K562 (cell line): ENCODE results near the gene NEDD8. TPM values are rescaled to one million over a fixed set of nuclear protein-coding genes. Genes with fewer than 3 reads are reported as not detected.

Experiments
- ATAC-seq: fragments of 200-7000 bp; cut with Tn5 transposase; 3 replicates; pipeline ENCODE4 v1.9.1; 2020; ENCODE audit warnings: moderate library complexity
- BruUV-seq: library from RNA; stranded (reverse); fragments of 400-500 nt; replicated peaks from 2 replicates; lab custom pipeline; 2021; lab: Mats Ljungman, UMichigan
- CTCF ChIA-PET: fragments of 300-600 bp; formaldehyde crosslinking; extraction: SDS; loops from one replicate; lab custom pipeline; 2021; ENCODE audit warnings: low intra/inter-chr PET ratio; lab: Yijun Ruan, JAX
- POLR2A ChIA-PET: fragments of 300-600, 350-650 bp; sonication (Branson Sonifier 250); formaldehyde crosslinking; extraction: SDS; loops from one replicate; lab custom pipeline; 2021; ENCODE audit warnings: antibody characterized with exemption, inconsistent platforms; lab: Yijun Ruan, JAX
- DNase-seq, 4 experiments: peaks; one replicate each; pipeline versions ENCODE4 v3.0.0 to v3.0.0-alpha.2; 2011 to 2018; ENCODE audit warnings: low spot score in 3 of 4, mixed read lengths in 3 of 4; ENCODE audit errors: extremely low read depth in 1 of 4
- FAIRE-seq: peaks from 2 replicates; lab custom pipeline; 2011; peaks lifted over from hg19 to GRCh38; lab: Jason Lieb, UNC
- H2AFZ ChIP-seq: 2 replicates; pipeline ENCODE4 v1.6.0; 2011; ENCODE audit warnings: low read depth, low read length, control low read depth, inconsistent platforms
- H3K27ac ChIP-seq: fragments of 200-600 bp; 3 replicates; pipeline ENCODE4 v1.8.0; 2011; ENCODE audit warnings: low read depth, mild to moderate bottlenecking, control low read depth, inconsistent platforms, low read length, moderate library complexity, mixed read lengths; ENCODE audit errors: extremely low read depth
- H3K27me3 ChIP-seq, 2 experiments: fragments of 300-600 bp in 1 of 2; 2 replicates in 1 of 2; 3 replicates in 1 of 2; pipeline versions ENCODE4 v1.6.0 to v1.8.0; 2011; ENCODE audit warnings: inconsistent platforms in 2 of 2, low read length in 2 of 2, mild to moderate bottlenecking in 1 of 2, mixed read lengths in 1 of 2, moderate library complexity in 1 of 2; ENCODE audit not compliant: control insufficient read depth in 2 of 2, insufficient read depth in 2 of 2
- H3K36me3 ChIP-seq: fragments of 300-600 bp; 3 replicates; pipeline ENCODE4 v1.8.0; 2011; ENCODE audit warnings: mild to moderate bottlenecking, low read length, inconsistent platforms; ENCODE audit not compliant: control insufficient read depth, insufficient read depth
- H3K4me1 ChIP-seq, 2 experiments: fragments of 200-600 bp in 1 of 2; replicated peaks in 1 of 2; 2 replicates in 1 of 2; 3 replicates in 1 of 2; pipeline versions ENCODE4 v1.5.1 to v1.8.0; 2011; ENCODE audit warnings: inconsistent platforms in 2 of 2, low read length in 2 of 2, mild to moderate bottlenecking in 1 of 2, mixed read lengths in 1 of 2, moderate library complexity in 1 of 2; ENCODE audit not compliant: control insufficient read depth in 2 of 2, insufficient read depth in 2 of 2
- H3K4me2 ChIP-seq: 2 replicates; pipeline ENCODE4 v1.6.1; 2011; ENCODE audit warnings: low read length, control low read depth, inconsistent platforms, mixed read lengths; ENCODE audit not compliant: insufficient read depth
- H3K4me3 ChIP-seq: fragments of 200-600 bp; sonication (generic), shearing (Covaris generic); 2 replicates; pipeline ENCODE4 v1.5.1; 2016; ENCODE audit warnings: control low read depth, inconsistent platforms
- H3K79me2 ChIP-seq: fragments of 200-600 bp; 3 replicates; pipeline ENCODE4 v1.8.0; 2011; ENCODE audit warnings: low read length, inconsistent platforms; ENCODE audit not compliant: control insufficient read depth, insufficient read depth
- H3K9ac ChIP-seq, 2 experiments: 2 replicates each; pipeline versions ENCODE4 v1.6.0 to v1.6.1; 2011; ENCODE audit warnings: low read depth in 2 of 2, low read length in 2 of 2, control low read depth in 1 of 2, inconsistent platforms in 1 of 2, mild to moderate bottlenecking in 1 of 2, mixed read lengths in 1 of 2; ENCODE audit not compliant: insufficient read depth in 1 of 2
- H3K9me1 ChIP-seq: one replicate; pipeline ENCODE4 v1.6.0; 2011; ENCODE audit warnings: inconsistent platforms, mild to moderate bottlenecking, low read length, moderate library complexity; ENCODE audit not compliant: control insufficient read depth, insufficient read depth
- H3K9me3 ChIP-seq: replicated peaks from 2 replicates; pipeline ENCODE4 v1.5.1; 2011; ENCODE audit warnings: low read depth, low read length, inconsistent platforms; ENCODE audit not compliant: control insufficient read depth, insufficient read depth
- H4K20me1 ChIP-seq: replicated peaks from 2 replicates; pipeline ENCODE4 v1.6.1; 2011; ENCODE audit warnings: low read length, inconsistent platforms, mixed read lengths; ENCODE audit not compliant: control insufficient read depth, insufficient read depth
- BCOR ChIP-seq: fragments of 450-650 bp; IDR thresholded peaks from 2 replicates; pipeline ENCODE4 v1.6.1; 2016
- CBFB ChIP-seq: sonication (generic); formaldehyde crosslinking; IDR thresholded peaks from 2 replicates; pipeline ENCODE4 v1.4.0; 2020; ENCODE audit warnings: mild to moderate bottlenecking, missing genetic modification reagents
- CBX8 ChIP-seq: fragments of 200-600 bp; sonication (generic); IDR thresholded peaks from 2 replicates; pipeline ENCODE4 v1.6.1; 2012; ENCODE audit warnings: borderline replicate concordance, mixed run types, low read depth, mild to moderate bottlenecking, moderate library complexity, mixed read lengths, low read length, control low read depth, inconsistent platforms; ENCODE audit not compliant: poor library complexity, severe bottlenecking; ENCODE audit errors: extremely low read depth
- EGR1 ChIP-seq: fragments of 450-650 bp; conservative IDR thresholded peaks from 2 replicates; pipeline ENCODE4 v1.6.1; 2017; ENCODE audit warnings: mild to moderate bottlenecking
- HMG20A ChIP-seq: fragments of 450-650 bp; formaldehyde crosslinking; conservative IDR thresholded peaks from 2 replicates; pipeline ENCODE4 v1.4.0; 2020; ENCODE audit warnings: mild to moderate bottlenecking, mixed read lengths
- KAT2B ChIP-seq: IDR thresholded peaks from one replicate; pipeline ENCODE4 v1.6.1; 2012; ENCODE audit warnings: low read depth, mild to moderate bottlenecking, control low read depth, inconsistent platforms, low read length, moderate library complexity
- KLF13 ChIP-seq: fragments of 450-650 bp; IDR thresholded peaks from 2 replicates; pipeline ENCODE4 v1.6.1; 2016; ENCODE audit warnings: missing genetic modification characterization, low read depth, mild to moderate bottlenecking, missing compliant biosample characterization, moderate library complexity, borderline replicate concordance
- KLF16 ChIP-seq: IDR thresholded peaks from 2 replicates; pipeline ENCODE4 v1.6.1; 2016; ENCODE audit warnings: antibody characterized with exemption
- MEIS2 ChIP-seq: fragments of 450-650 bp; IDR thresholded peaks from 2 replicates; pipeline ENCODE4 v1.6.1; 2014; ENCODE audit warnings: mild to moderate bottlenecking; ENCODE audit not compliant: partially characterized antibody
- NR1H2 ChIP-seq: sonication (generic); formaldehyde crosslinking; IDR thresholded peaks from 2 replicates; pipeline ENCODE4 v1.4.0; 2020; ENCODE audit warnings: mild to moderate bottlenecking, missing genetic modification reagents
- NR2C2 ChIP-seq, 2 experiments: fragments of 200-800 bp in 1 of 2; sonication (Bioruptor generic) in 1 of 2; sonication (generic) in 1 of 2; formaldehyde crosslinking in 1 of 2; IDR thresholded peaks; 2 replicates each; pipeline versions ENCODE4 v1.6.1 to v1.8.0; 2016 to 2022; ENCODE audit warnings: mild to moderate bottlenecking in 1 of 2, missing compliant biosample characterization in 1 of 2, missing genetic modification characterization in 1 of 2, missing genetic modification reagents in 1 of 2
- PCBP1 ChIP-seq: fragments of 200-400 bp; formaldehyde crosslinking; IDR thresholded peaks from 2 replicates; pipeline ENCODE4 v1.6.1; 2018; ENCODE audit warnings: mild to moderate bottlenecking, low read depth, low read length; ENCODE audit not compliant: poor library complexity, severe bottlenecking
- RB1 ChIP-seq: fragments of 450-650 bp; IDR thresholded peaks from 2 replicates; pipeline ENCODE4 v1.6.1; 2017; ENCODE audit warnings: low read depth, mild to moderate bottlenecking
- SNRNP70 ChIP-seq: fragments of 200-400 bp; formaldehyde crosslinking; optimal IDR thresholded peaks from 2 replicates; pipeline ENCODE3; 2017; ENCODE audit warnings: low read depth, low read length
- SREBF1 ChIP-seq: fragments of 150-350 bp; IDR thresholded peaks from 2 replicates; pipeline ENCODE4 v1.6.1; 2014; ENCODE audit warnings: antibody characterized with exemption, low read depth, low read length, borderline replicate concordance
- ZHX1 ChIP-seq: fragments of 150-350 bp; conservative IDR thresholded peaks from 2 replicates; pipeline ENCODE4 v1.6.1; 2014; ENCODE audit warnings: low read length
- ZNF699 ChIP-seq: fragments of 250-450 bp; sonication (Bioruptor Pico); IDR thresholded peaks from 2 replicates; pipeline ENCODE4 v1.8.0; 2021; ENCODE audit warnings: mild to moderate bottlenecking, moderate library complexity; ENCODE audit not compliant: insufficient replicate concordance
- WGBS: fragments of 100-300 bp; shearing (Covaris generic); methylation state at CpG from one replicate; pipeline ENCODE4 v1.1.6; 2016; ENCODE audit warnings: low coverage, mixed read lengths; ENCODE audit not compliant: insufficient coverage; ENCODE audit errors: missing lambda C conversion rate; 5-methylcytosine and 5-hydroxymethylcytosine counted together
- in situ Hi-C: fragments of 300-500 bp; cut with MboI; formaldehyde crosslinking; loops from 4 replicates; pipeline ENCODE4 v1.15.0; 2018; ENCODE audit warnings: inconsistent platforms, mixed read lengths
- intact Hi-C: fragments of 100-400 bp; cut with micrococcal nuclease; formaldehyde crosslinking; loops from 2 replicates; pipeline ENCODE4 v1.14.2; 2022
- polyA plus RNA-seq, 8 experiments: library from polyadenylated mRNA; depleted of rRNA in 4 of 8; stranded (reverse) in 5 of 8; unstranded in 3 of 8; fragments of >200 nt; fragmentation: Nextera tagmentation in 2 of 8; fragmentation: Illumina TruSeq in 1 of 8; extraction: Ambion mirVana in 2 of 8; extraction: Trizol in 1 of 8; gene quantifications; 2 replicates each; pipeline versions ENCODE4 v1.2.1 to v1.2.3, GENCODE V29; 2011 to 2014; ENCODE audit warnings: inconsistent platforms in 1 of 8, missing spikeins in 1 of 8
- total RNA-seq, 7 experiments: library from RNA; depleted of rRNA in 6 of 7; stranded (reverse); fragments of >200 nt in 6 of 7; fragmentation: Illumina TruSeq in 2 of 7; extraction: Trizol in 2 of 7; gene quantifications; 2 replicates each; pipeline versions ENCODE4 v1.2.1 to v1.2.3, GENCODE V29; 2011 to 2021; ENCODE audit warnings: low replicate concordance in 1 of 7

NEDD8 gene
- total and polyA plus RNA-seq, 9 of the 15 experiments (the other 6 are each of a cell fraction or from before 2014, with no cell fraction given): 142 to 691 (median 260) TPM

- no peak for TF ChIP-seq CBX8
- no peak for TF ChIP-seq CBFB (CRISPR knock-in tag)
- TF ChIP-seq RB1: no peak
- TF ChIP-seq EGR1: no peak
- TF ChIP-seq KLF16: no peak
- TF ChIP-seq ZNF699 (CRISPR knock-in tag): no peak
Observed at GRCh38 chr14:24178399-24179178, 53.6 kb downstream of the NEDD8 start (continued).

GRCh38 chr14:24177891-24178290 lies 54.3 kb downstream of the NEDD8 start:
- FAIRE-seq (no peak), ATAC-seq (no peak), DNase-seq (no peak)
- no TSS peak for BruUV-seq
- no peaks in the 10 kb centered on the region for H4K20me1 ChIP-seq
- no peaks in the 10 kb centered on the region for H3K79me2 ChIP-seq
- H3K9ac ChIP-seq: no peak overlapping the region
- H3K36me3 ChIP-seq: peaks cover 44% of the 10 kb centered on the region; the same call in 2 of the 3 replicates
- intact Hi-C loops: no loop called here
- POLR2A ChIA-PET: interaction anchor here (1.2 kb wide), 1 partner anchor 11 kb away, joined by 4 read pairs; the partner anchor contains the start of gene IPO4
- no peaks in the 10 kb centered on the region; a peak in 2 of 5 replicates for H3K4me1 ChIP-seq
- H3K4me3 ChIP-seq: no peak overlapping the region
- no peaks in the 10 kb centered on the region for H3K9me1 ChIP-seq
- no peaks in the 10 kb centered on the region for H3K9me3 ChIP-seq
- no peak overlapping the region for H2AFZ ChIP-seq
- in situ Hi-C loops: no loop called here
- H3K27me3 ChIP-seq: no peaks in the 10 kb centered on the region
- H3K27ac ChIP-seq: no peak overlapping the region
- CTCF ChIA-PET: no interaction called here
- WGBS: 100% methylated on average over 3 of the region's 14 CpGs
- no peak overlapping the region for H3K4me2 ChIP-seq
- TF ChIP-seq SREBF1 (no peak), NR2C2 (CRISPR knock-in tag; IDR thresholded peaks at IDR 0.05) (no peak), NR2C2 (tag; IDR thresholded peaks at IDR 0.05) (no peak), ZHX1 (no peak), PCBP1 (no peak), NR1H2 (CRISPR knock-in tag) (no peak), KAT2B (no peak), SNRNP70 (no peak), KLF13 (tag) (no peak), HMG20A (no peak), MEIS2 (no peak), BCOR (no peak)
